Measurements from ENCODE around the gene MPZL1. TPM values are rescaled to one million over a fixed set of nuclear protein-coding genes. Genes with fewer than 3 reads are reported as not detected.

The MPZL1 gene
- total and polyA plus RNA-seq, 2 of the 13 experiments (the other 11 are each of a cell fraction or from before 2014, with no cell fraction given) = 38.0 to 68.7 TPM

DNA sequence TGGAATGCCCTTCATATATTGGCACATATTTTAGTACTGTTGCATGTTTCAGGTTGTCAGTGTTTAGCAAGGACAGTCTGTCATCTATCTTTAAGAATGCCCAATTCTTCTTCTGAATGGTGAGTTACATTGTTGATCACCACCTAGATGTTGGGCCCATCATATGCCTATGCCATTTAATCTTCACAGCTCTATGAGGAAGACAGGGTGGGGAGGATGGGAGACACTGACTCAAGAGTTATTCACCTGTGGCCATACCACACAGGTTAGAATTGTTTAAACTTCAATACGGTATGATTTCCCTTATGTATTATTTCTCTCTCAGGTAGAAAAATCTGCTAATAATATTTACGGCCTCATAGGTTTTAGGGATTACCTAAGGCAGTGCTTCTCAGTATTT, 44.8 kb downstream of the MPZL1 start:
- WGBS (ENCODE audit: low lambda C conversion rate) = 98% methylated on average over 2 of the region's 2 CpGs
- in situ Hi-C loops (cut with HindIII; ENCODE audit: extremely low pct_ligation_motif_present, low pct_unique_long_range_greater_than_20kb) (no loop called here), intact Hi-C loops (cut with micrococcal nuclease; ENCODE audit: unreplicated experiment) (no loop called here)
- no peak overlapping the region for H3K27ac ChIP-seq (ENCODE audit: extremely low read length, insufficient read depth, low read length)
- no peak overlapping the region for H3K4me2 ChIP-seq (ENCODE audit: low read depth, low read length)
- FAIRE-seq (no peak), ATAC-seq (no peak), DNase-seq (ENCODE audit: low spot score) (no peak)
- no peaks in the 10 kb centered on the region for H3K9me3 ChIP-seq (ENCODE audit: low read length)
- peaks cover 6% of the 10 kb centered on the region for H3K79me2 ChIP-seq (ENCODE audit: insufficient read depth, low read length)
- ChIA-PET POLR2A (no interaction called here), CTCF (ENCODE audit: low intra/inter-chr PET ratio, low total read pairs) (no interaction called here)
- no peak overlapping the region for H3K4me3 ChIP-seq (replicated peaks in 1 of 3; ENCODE audit: insufficient read depth in 1 of 3, low read depth in 2 of 3, low read length in 3 of 3)
- TSS peak; percentile 23 for BruUV-seq (replicated peaks)
- no peak overlapping the region for H2AFZ ChIP-seq (ENCODE audit: low read length)
- no peaks in the 10 kb centered on the region; the same call in 1 of the 2 replicates for H4K20me1 ChIP-seq (ENCODE audit: insufficient read depth, low read length)
- no peak overlapping the region for H3K9ac ChIP-seq (ENCODE audit: insufficient read depth, low read depth, low read length)
- peaks cover 5 to 29% of the 10 kb centered on the region in 2 experiments for H3K36me3 ChIP-seq (replicated peaks in 1 of 2; ENCODE audit: control insufficient read depth in 1 of 2, insufficient read depth in 2 of 2, low read length in 2 of 2)
- no peaks in the 10 kb centered on the region for H3K27me3 ChIP-seq (ENCODE audit: control insufficient read depth in 1 of 2, insufficient read depth in 2 of 2, low read length in 2 of 2)
- TF ChIP-seq ZMAT3 (CRISPR knock-in tag; conservative IDR thresholded peaks at IDR 0.05) (no peak), RBFOX2 (IDR thresholded peaks at IDR 0.05; ENCODE audit: low read depth, low read length) (no peak), ZNF674 (CRISPR knock-in tag; IDR thresholded peaks at IDR 0.05; ENCODE audit: low read depth) (no peak), SRSF4 (IDR thresholded peaks at IDR 0.05; ENCODE audit: low read depth, low read length, poor library complexity, severe bottlenecking) (no peak), JUN (CRISPR knock-in tag; IDR thresholded peaks at IDR 0.05) (no peak), AGO2 (optimal IDR thresholded peaks at IDR 0.05; ENCODE audit: low read depth, low read length) (no peak), RFXANK (CRISPR knock-in tag; IDR thresholded peaks at IDR 0.05) (no peak), ZNF367 (CRISPR knock-in tag; IDR thresholded peaks at IDR 0.05; ENCODE audit: borderline replicate concordance) (no peak), ZNF326 (CRISPR knock-in tag; IDR thresholded peaks at IDR 0.05; ENCODE audit: borderline replicate concordance) (no peak), HIVEP1 (CRISPR knock-in tag; IDR thresholded peaks at IDR 0.05) (no peak), MAF1 (CRISPR knock-in tag; IDR thresholded peaks at IDR 0.05; ENCODE audit: borderline replicate concordance) (no peak), ZSCAN30 (CRISPR knock-in tag; IDR thresholded peaks at IDR 0.05) (no peak), ZNF616 (CRISPR knock-in tag; IDR thresholded peaks at IDR 0.05; ENCODE audit: low read depth) (no peak), ZNF652 (CRISPR knock-in tag; IDR thresholded peaks at IDR 0.05; ENCODE audit: borderline replicate concordance, low read depth) (no peak), ZNF101 (CRISPR knock-in tag; IDR thresholded peaks at IDR 0.05; ENCODE audit: borderline replicate concordance, low read depth) (no peak)
- TF ChIP-seq, protein P1, sequence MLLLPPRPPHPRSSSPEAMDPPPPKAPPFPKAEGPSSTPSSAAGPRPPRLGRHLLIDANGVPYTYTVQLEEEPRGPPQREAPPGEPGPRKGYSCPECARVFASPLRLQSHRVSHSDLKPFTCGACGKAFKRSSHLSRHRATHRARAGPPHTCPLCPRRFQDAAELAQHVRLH (CRISPR knock-in tag; IDR thresholded peaks at IDR 0.05; ENCODE audit: borderline replicate concordance, low read depth) = no peak
- TF ChIP-seq, protein P2, sequence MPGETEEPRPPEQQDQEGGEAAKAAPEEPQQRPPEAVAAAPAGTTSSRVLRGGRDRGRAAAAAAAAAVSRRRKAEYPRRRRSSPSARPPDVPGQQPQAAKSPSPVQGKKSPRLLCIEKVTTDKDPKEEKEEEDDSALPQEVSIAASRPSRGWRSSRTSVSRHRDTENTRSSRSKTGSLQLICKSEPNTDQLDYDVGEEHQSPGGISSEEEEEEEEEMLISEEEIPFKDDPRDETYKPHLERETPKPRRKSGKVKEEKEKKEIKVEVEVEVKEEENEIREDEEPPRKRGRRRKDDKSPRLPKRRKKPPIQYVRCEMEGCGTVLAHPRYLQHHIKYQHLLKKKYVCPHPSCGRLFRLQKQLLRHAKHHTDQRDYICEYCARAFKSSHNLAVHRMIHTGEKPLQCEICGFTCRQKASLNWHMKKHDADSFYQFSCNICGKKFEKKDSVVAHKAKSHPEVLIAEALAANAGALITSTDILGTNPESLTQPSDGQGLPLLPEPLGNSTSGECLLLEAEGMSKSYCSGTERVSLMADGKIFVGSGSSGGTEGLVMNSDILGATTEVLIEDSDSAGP (CRISPR knock-in tag; IDR thresholded peaks at IDR 0.05; ENCODE audit: borderline replicate concordance) = no peak
- H3K4me1 ChIP-seq (ENCODE audit: insufficient read depth, low read length) = peaks cover 21% of the 10 kb centered on the region
